Measurements from ENCODE around the gene GZF1.
"Not testable (repeated sequence)": the region's sequence is repeated elsewhere in the genome, so short reads cannot be mapped to it uniquely, and the experiment has no call there.

Gene GZF1

DNA sequence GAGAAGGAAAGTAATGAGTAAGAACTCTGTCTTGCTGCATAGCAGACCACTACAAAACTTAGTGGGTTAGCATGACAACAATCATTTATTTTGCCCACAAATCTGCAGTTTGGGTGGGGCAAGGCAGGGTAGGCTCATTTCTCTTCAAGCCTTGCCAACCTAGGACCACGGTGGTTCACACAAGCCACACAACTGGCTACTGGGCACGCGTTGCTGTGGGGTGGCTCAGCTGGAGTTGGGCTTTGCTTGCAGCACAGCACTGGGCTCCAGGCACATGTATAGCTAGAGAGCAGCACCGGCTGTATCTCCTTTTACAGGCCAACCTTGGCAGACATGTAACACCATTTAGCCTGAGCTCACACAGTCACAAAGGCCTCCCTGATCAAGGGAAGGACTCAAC is 16.0 kb upstream of the GZF1 start:
- no peak for DNase-seq (ENCODE audit: low read depth)

- DNase-seq (ENCODE audit: low read depth), result no peak
These were observed 14.2 kb upstream of the GZF1 start for GRCh38 chr20:23347791-23348190.

GRCh38 chr20:23348510-23348909 is 13.5 kb upstream of the GZF1 start:
- not testable (repeated sequence) for DNase-seq (ENCODE audit: low read depth)

DNA sequence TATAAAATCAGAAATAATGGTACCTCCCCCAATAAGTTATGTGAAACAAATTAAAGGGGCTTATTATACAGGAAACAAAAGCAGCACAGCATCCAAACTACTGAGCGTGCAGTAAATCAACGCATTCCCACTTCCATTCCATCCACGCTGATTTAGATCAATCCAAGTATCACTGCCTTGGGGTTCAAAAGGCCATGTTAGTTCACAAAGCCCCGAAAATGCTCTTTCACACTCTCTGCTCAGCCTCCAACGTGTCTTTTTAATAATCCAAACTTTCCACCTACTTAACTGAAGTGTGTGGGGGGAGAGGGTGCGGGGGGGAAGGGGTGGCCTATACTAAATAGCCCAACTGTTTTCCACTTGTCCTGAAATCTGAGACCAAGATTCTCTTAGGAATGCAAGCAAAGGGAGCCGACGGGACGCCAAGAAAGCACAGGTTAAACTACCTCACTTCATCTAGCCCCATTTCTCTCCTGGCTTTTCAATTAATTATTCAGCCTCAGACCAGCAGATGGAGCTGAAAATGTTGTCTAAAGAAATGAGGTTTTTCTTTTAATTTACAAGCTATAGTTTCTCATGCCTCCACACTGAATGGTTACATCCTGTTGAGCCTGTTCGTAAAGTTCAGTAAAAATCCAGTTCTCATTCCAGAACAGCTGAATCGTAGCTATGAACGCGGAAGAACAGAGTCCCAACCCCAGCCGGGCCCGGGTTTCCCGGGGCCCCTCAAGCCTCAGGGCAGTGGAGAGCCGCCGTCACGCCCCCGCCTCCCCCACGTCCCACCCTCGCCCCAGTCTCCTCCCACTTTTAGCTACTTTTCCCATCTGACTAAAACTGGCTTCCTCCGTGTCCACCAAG is 12.4 kb upstream of the GZF1 start:
- no peak for DNase-seq (ENCODE audit: low read depth)

DNA sequence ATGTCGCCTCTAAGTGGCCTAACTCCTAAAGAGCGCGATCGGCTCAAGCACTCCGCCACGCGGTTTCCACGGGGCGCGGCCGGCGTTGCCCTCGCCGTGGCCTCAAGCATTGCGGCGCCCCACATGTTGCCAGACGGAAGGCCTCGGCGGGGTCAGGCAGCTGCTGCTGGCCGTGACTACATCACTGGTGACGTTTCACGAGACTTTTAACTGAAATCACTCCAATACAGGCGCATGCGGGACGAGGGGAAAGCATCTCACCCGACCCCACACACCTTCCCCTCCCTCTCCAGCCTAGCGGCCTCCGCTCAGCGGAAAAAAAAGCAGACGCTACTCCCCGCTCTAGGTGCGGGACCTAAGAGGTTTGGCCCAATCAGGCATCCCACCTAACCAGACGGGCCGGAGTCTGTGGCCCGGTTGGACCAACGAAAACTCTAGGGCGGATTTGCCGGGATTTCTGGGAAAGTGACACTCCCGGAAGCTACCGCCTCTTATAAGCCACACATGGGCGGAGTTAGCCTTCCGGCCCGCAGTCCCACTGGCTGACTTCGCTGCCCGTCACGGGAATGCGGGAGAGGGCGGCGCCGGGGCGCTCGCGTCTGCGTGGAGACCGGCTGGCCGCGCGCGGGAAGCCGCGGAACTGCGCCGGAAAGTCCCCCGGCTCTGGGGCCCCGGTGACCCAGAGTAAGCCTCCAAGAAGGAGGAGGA is 11.6 kb upstream of the GZF1 start, which contains the start of gene NXT1:
Gene NXT1 (plus strand): TSS at position 596 of the 708 bp plus-strand sequence. CDS start 3,251 bp downstream, outside the sequence.
- peak; percentile 100 for DNase-seq (ENCODE audit: low read depth)

GRCh38 chr20:23350904-23351838 is 10.8 kb upstream of the GZF1 start:
- no peak for DNase-seq (ENCODE audit: low read depth)

DNA sequence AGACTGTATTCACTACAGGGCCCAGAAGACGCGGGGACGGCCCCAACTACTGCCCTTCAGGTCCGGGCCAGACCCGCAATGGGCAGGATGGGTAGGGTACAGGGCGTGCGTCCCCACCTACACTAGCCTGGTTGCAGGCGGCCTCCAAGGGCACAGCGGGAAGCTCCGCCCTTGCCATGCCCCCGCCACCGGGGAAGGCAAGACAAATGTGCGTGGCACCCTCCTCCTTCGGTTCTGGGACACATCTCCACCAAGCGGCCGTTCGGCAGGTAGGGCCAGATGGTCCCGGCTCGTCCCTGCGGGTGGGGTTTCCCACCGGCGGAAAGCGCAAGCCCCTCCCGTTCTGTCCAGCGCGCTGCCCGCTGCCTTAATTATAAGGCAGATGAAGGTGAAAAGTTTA is 5.8 kb upstream of the GZF1 start:
- DNase-seq (ENCODE audit: low read depth), result no peak

GRCh38 chr20:23357767-23358562 is 4.0 kb upstream of the GZF1 start:
- peak; percentile 100 for DNase-seq (ENCODE audit: low read depth)

DNA sequence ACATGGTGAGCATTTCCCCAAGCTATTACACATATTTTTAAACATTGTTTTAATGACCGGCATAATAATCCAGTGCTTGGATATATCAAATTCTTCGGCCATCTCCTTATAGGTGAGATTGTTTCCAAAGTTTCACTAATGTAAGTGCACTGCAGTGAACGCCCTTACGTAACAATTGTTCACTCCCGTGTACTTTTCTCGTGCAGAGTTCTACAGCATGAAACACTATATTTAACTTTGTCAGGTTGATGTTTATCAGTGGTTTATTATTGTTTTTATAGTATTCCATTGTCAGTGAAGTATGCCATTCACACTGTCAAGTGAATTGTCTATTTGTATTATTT is 3.4 kb upstream of the GZF1 start:
- no peak for DNase-seq (ENCODE audit: low read depth)

GRCh38 chr20:23358923-23359593 is 2.9 kb upstream of the GZF1 start:
- no peak for DNase-seq (ENCODE audit: low read depth)

GRCh38 chr20:23360531-23360930 is 1.5 kb upstream of the GZF1 start:
- no peak for DNase-seq (ENCODE audit: low read depth)

DNA sequence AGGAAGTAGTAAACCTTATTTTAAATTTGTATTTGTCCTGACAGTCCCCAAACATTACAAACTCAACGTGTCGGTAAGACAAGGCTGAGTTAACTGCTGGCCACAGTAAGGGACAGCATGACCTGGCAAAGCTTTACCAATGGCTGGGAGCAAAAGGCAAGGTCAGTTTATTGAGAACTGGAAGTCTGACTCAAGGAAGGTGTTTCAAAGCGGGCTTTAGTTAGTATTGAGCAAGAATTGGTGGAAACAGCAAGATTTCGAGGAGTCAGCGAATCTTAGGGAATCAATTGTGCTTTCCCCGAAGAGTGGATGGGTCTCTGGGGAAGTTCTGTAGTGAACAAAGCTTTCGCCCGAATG is 885 bp upstream of the GZF1 start:
- no peak for DNase-seq (ENCODE audit: low read depth)

DNA sequence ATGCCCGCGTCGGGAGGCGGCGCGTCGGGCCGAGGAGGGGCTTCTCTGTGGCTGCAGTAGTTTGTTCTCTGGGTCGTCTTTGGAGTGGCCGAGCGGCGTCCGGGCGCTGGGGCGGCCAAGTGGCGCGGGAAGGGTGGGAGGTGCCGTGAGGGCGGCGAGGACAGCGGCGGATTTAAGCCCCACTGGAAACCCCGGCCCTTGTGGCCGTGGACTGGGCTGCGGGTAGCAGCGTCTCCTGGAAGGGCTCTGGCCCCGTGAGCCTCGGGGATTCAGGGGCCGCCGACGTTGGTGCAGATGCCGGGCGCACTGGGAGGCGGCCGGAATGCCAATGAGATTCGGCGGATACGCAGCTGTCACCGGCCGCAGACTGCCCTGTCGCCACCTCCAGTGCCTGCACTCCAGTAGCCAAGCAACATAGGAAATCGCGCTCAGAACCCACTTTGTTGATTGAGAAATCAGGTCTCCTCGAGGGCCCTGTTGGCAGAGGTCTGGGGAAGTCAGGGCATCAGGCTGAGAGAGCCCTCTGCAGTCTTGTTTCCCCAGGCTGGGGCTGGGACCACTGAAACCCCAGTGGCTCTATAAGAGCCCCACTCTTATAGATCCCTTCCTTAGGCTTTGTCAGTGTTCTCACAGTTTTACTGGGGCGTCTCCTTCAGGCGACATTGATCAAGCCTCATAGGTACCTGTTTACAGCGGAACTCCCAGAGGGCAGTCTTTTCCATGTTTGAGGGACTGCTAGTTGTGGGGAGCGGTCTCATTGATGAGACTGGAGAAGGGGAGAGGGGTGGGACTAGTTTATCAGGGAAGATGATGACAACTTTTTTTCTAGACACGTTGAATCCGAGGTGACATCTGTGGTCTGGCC is 642 bp downstream of the GZF1 start:
- no peak for DNase-seq (ENCODE audit: low read depth)

- no peak for DNase-seq (ENCODE audit: low read depth)
These were observed 1.3 kb downstream of the GZF1 start for GRCh38 chr20:23363257-23363649.

DNA sequence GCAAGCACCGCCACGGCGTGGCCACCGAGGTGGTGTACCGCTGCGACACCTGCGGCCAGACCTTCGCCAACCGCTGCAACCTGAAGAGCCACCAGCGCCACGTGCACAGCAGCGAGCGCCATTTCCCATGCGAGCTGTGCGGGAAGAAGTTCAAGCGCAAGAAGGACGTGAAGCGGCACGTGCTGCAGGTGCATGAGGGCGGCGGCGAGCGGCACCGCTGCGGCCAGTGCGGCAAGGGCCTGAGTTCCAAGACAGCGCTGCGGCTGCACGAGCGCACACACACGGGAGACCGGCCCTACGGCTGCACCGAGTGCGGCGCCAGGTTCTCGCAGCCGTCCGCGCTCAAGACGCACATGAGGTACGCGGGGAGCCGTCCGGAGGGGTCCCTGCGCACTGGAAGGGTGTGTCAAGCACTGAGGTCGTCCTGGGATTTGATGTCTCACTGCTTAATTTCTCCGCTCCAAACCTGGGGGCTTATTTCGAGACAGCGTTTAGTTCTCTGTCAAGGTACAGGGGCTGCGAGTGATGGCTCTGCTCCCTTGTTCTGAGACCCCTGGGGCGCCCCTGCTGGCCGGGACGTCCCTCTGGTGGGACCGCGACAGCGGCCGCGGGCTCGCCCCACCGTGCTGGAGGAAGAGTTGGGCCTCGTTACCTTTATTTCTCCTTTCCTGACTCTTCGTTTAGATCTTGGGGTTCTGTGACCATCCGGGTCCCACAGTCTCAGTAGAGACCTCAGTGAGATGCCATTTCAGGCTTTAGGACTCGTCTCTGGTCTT is 3.6 kb downstream of the GZF1 start:
- DNase-seq (ENCODE audit: low read depth), result no peak

DNA sequence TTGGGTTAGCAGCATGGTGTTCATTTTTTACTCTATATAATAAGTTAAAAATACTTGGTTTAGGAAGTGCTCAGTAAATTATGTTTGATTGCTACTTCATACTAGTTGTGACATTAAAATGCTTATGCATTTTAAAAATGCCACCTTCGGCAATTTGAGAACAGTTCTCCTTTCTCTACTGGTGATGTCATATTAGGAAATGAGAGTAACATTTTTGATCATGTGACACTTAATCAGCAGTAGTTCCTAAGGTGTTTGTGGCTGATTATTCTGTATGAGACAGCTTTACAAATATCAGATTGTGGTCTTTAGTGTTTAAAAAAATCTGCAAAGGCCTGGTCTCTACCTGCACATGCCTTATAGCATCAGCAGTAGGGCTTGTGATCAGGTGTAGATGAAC is 4.4 kb downstream of the GZF1 start:
- no peak for DNase-seq (ENCODE audit: low read depth)

- no peak for DNase-seq (ENCODE audit: low read depth)
These were observed 5.8 kb downstream of the GZF1 start for GRCh38 chr20:23367770-23368169.

GRCh38 chr20:23368316-23369071 is 6.5 kb downstream of the GZF1 start:
- no peak for DNase-seq (ENCODE audit: low read depth)

Data from HS-27A (cell line).